MV-4-11 (cell line): ENCODE data around the gene GTF3C1.
"Not testable (repeated sequence)": the region's sequence is repeated elsewhere in the genome, so short reads cannot be mapped to it uniquely, and the experiment has no call there.

Experiments
- DNase-seq: peaks from one replicate; lab custom pipeline; 2025; lab: John Stamatoyannopoulos, UW

GTF3C1 gene

GRCh38 chr16:27462846-27463682 is 86.6 kb downstream of the GTF3C1 start:
- no peak for DNase-seq

GRCh38 chr16:27462200-27462845 is 87.4 kb downstream of the GTF3C1 start:
- DNase-seq: no peak

DNA sequence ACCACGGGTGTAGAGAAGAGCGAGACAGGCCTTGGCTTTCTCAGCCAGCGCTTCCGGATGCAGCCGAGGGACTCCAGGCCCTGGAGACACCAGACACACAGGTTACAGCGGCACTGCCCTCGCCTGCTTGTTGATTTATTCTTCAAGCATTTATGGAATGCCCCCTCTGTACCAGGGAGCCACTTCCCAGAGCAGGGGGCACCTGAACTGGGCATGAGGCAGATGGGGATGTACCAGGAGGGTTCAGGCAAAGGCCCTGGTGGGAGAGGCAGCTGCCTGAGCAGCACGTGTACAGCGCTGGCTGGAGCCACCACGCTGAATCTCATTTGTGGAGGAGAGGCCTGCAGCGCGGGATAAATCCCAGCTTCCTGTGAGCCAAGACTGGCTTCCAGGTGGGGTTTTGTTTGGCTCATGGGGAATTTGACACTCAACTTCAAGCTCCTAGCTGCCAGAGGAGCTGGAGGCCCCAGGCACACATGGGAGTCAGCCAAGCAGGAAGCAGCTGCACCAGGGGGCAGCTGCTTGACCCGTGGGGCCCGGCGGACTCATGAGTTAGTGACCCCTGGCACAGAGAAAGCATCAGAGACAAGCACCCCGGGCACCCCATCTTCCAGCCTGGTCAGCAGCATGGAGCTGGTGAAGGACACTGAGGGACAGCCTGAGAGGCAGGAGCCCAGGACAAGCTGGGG is 88.1 kb downstream of the GTF3C1 start:
- no peak for DNase-seq

GRCh38 chr16:27460663-27461482 is 88.8 kb downstream of the GTF3C1 start:
- no peak for DNase-seq

GRCh38 chr16:27460213-27460612 is 89.5 kb downstream of the GTF3C1 start:
- no peak for DNase-seq

- DNase-seq: no peak
Measured at GRCh38 chr16:27458987-27459688, 90.6 kb downstream of the GTF3C1 start.

GRCh38 chr16:27458258-27458657 is 91.5 kb downstream of the GTF3C1 start:
- DNase-seq: peak; percentile 40

DNA sequence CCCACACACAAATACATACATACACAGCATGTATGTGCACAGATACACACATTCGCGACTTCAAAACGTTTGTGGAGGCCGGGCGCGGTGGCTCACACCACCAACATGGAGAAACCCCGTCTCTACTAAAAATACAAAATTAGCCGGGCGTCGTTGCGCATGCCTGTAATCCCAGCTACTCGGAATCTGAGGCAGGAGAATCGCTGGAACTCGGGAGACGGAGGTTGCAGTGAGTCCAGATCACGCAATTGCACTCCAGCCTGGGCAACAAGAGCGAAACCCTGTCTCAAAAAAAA is 92.2 kb downstream of the GTF3C1 start:
- DNase-seq: not testable (repeated sequence)

DNA sequence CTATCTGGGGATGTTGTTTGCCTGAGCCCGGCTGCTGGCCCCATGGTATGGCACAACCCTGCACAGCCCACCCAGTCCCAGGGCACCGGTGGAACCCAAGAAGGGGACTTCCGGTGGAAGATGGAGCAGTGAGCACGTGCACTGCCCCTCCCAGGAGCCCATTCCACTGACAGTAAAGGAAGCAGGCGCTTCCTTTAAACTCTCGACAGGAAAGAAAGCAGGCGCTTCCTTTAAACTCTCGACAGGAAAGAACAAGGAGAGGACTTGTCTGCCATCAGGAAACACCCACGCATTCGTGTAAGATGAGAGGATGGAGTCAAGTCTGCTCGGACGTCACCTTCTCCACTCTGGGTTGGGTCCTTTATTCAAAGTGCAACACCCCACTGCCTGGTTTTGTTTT is 94.0 kb downstream of the GTF3C1 start:
- DNase-seq: no peak

DNA sequence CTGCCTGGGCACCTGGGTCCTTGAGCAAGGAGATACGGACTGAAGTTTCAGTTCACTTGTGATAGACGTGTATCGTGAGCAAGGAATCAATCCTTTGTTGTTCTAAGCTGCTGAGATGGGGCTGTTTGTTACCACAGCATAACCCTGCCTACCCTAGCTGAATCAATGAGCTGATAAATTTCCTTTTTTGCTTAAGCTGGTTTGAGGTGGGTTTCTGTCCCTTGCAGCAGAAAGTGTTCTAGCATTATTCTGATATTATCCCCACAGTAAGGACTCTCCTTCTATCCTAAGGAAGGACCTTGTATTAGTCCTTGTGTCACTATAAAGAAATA is 96.3 kb downstream of the GTF3C1 start:
- no peak for DNase-seq

- no peak for DNase-seq
Measured at GRCh38 chr16:27452569-27453493, 96.9 kb downstream of the GTF3C1 start.

DNA sequence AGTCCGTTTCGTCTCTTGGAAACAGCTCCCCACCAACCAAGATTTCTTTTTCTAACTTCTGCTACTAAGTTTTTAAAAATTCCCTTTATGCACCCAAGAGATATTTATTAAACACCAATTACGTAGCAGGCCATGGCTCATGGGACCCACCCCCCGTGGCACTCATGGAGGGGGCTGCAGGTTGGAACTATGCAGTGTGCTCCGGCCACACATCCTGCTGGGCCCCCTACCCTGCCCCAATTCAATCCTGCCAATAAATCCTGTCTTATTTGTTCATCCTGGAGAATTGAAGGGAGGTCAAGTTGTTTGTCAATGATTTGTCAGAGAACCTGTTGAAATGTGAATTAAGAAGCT is 99.5 kb downstream of the GTF3C1 start:
- no peak for DNase-seq

DNA sequence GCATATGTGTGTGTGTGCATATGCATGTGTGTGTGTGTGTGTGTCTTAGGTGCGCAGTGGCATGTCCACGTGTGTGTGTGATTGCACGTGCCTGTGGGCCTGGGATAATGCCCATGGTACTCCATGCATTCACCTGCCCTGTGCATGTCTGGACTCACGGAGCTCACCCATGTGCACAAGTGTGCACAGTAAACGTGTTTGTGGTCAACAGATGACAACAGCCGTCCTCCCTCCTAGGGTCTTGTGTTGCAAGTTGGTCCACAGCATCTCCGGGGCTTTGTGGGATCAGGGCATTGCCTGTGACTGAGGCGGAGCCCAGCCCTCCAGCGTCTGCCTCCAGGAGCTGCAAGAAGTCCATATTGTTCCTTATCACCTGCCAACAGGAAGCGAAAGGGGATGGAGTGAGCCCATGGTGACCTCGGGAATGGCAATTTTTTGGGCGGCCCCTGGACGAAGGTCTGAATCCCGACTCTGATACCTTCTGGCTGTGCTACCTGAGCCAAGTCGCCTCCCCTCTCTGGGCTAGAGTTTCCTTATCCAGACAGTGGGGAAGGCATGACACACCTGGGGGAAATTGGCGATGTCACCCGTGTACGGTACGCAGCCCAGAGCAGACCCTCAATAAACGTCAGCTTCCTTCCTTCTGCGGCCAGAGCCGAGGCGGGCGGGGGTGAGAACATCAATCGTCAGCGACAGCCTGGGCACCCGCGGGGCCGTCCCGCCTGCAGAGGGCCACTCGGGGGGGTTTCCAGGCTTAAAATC is 100.1 kb downstream of the GTF3C1 start:
- DNase-seq: no peak

DNA sequence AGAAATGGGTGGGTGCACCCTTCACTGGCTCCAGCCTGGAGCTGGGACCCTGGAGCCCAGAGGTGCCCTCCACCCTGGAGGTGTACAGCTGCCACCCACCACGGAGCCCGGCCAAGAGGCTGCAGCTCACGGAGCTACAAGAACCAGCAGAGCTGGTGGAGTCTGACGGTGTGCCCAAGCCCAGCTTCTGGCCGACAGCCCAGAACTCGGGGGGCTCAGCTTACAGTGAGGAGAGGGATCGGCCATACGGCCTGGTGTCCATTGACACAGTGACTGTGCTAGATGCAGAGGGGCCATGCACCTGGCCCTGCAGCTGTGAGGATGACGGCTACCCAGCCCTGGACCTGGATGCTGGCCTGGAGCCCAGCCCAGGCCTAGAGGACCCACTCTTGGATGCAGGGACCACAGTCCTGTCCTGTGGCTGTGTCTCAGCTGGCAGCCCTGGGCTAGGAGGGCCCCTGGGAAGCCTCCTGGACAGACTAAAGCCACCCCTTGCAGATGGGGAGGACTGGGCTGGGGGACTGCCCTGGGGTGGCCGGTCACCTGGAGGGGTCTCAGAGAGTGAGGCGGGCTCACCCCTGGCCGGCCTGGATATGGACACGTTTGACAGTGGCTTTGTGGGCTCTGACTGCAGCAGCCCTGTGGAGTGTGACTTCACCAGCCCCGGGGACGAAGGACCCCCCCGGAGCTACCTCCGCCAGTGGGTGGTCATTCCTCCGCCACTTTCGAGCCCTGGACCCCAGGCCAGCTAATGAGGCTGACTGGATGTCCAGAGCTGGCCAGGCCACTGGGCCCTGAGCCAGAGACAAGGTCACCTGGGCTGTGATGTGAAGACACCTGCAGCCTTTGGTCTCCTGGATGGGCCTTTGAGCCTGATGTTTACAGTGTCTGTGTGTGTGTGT is 100.9 kb downstream of the GTF3C1 start:
- no peak for DNase-seq

DNA sequence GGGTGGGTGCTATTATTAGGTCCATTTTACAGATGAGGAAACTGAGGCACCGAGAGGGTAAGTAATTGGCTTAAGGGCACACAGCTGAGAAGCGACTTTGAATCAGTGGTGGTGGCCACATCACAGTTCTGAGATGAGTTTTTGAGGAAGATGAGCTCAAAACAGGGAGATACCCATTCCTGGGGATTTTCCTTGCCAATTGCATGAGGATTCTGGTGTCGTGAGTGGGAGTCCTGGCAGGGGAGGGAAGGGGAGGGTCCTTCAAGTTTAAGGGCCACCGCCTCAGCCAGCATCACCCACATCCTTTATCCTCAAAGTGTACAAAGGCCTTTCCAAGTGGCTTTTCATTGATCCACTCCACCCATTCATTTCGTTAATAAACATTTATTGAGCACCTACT is 102.4 kb downstream of the GTF3C1 start:
- DNase-seq: no peak

DNA sequence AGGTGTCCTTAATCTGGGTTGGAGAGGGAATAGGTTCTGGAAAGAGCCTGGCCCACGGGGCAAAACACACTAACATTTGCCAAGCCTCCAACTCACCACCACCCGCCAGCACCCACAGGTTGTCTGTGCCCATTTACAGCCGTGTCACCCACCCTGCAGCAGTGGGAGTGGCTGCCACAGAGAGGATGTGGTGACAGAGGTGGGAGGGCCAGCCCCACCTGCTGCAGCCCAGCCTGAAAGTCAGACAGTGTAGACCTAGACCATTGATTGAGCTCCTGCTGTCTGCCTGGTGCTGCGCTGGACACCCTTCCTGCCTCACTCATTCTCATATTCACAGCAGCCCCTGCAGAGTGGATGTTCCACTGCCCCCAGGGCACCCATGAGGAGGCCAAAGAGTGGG is 103.0 kb downstream of the GTF3C1 start:
- DNase-seq: no peak

DNA sequence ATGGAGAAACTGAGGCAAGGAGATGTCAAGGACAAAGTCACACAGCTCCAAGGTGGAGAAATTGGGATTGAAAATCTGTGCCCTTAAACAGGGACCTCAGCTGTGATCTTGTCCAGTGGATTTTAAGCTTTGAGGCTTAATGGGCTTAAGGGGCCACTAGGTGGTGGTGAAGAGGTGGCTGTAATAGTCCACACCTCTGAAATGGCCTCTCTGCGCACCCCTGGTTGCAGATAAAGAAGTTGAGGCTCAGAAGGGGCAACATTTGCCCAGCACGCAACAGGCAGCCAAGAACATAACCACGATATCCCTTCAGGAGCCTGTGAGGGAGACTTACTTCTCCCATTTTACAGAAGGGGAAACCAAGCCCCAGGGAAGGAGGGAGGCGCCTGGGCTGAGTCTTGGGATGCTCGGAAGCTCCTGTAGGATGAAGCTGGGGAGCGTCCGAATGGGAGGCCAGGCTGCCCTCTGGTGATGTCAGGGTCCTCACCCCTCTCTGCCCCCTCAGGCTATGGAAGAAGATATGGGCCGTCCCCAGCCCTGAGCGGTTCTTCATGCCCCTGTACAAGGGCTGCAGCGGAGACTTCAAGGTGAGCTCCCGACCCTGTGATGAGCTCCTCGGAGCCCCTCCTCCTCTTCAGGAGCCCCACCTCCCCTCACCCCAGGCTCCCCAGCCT is 104.1 kb downstream of the GTF3C1 start:
- no peak for DNase-seq

- no peak for DNase-seq
Measured at GRCh38 chr16:27444470-27444869, 105.2 kb downstream of the GTF3C1 start.
